Measurements from ENCODE around the gene RARRES2. TPM values are rescaled to one million over a fixed set of nuclear protein-coding genes. Genes with fewer than 3 reads are reported as not detected.
A peak's percentile ranks its signal among the peaks of the same experiment; 100 is the strongest.

The RARRES2 gene
- total RNA-seq, 1 donor from 2014 or later: not detected

DNA sequence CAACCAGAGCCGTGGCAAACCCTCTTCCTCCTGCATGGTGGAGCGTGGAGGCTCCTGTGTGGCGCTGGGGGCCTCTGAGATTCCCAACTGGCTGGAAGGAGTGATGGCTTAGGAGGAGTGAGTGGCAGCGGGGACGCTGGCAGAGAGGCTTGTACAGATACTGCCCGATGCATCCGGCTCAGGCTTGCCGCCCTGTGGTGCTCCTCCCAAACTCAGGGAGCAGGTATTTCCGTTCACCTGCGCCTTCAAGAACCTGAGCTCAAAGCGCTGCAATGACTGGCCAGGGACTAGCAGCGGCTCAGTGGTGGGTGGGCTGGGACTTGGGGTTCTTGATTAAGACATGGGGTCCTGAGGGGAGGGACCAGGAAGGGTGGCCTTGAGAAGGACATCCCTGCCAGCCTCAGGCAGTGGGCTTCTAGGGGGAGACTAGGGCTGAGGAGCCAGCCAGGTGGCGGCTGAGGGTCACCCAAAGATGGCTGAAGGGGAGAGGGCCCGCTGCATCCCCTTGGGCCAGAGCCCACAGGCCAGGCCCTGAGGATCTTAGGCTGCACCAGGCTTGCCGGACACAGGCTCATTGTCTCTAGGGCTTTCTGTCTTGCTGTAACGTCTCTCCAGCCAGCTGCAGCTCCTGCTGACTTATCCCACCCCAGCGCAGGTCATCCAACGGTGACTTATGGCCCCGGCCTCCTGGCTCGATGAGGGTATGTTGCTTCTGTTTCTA lies 40.9 kb upstream of the RARRES2 start:
- ATAC-seq (ENCODE audit: low read depth) (no peak), DNase-seq (peak; percentile 10)
- H3K27ac Mint-ChIP-seq: peak overlapping the region; percentile 59
- no peaks in the 10 kb centered on the region for H3K27me3 Mint-ChIP-seq
- no peak overlapping the region for H3K4me3 Mint-ChIP-seq
- TF ChIP-seq, protein P1, sequence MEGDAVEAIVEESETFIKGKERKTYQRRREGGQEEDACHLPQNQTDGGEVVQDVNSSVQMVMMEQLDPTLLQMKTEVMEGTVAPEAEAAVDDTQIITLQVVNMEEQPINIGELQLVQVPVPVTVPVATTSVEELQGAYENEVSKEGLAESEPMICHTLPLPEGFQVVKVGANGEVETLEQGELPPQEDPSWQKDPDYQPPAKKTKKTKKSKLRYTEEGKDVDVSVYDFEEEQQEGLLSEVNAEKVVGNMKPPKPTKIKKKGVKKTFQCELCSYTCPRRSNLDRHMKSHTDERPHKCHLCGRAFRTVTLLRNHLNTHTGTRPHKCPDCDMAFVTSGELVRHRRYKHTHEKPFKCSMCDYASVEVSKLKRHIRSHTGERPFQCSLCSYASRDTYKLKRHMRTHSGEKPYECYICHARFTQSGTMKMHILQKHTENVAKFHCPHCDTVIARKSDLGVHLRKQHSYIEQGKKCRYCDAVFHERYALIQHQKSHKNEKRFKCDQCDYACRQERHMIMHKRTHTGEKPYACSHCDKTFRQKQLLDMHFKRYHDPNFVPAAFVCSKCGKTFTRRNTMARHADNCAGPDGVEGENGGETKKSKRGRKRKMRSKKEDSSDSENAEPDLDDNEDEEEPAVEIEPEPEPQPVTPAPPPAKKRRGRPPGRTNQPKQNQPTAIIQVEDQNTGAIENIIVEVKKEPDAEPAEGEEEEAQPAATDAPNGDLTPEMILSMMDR (IDR thresholded peaks at IDR 0.05): no peak
- intact Hi-C loops (cut with micrococcal nuclease): no loop called here
- H3K36me3 Mint-ChIP-seq (ENCODE audit: low read depth): no peaks in the 10 kb centered on the region
- ChIA-PET CTCF (no interaction called here), POLR2A (interaction anchor here (3.5 kb wide), 1 partner anchor 24 kb away, joined by 16 read pairs; a partner anchor contains a TSS)
- no peaks in the 10 kb centered on the region for H3K9me3 Mint-ChIP-seq
- H3K4me1 Mint-ChIP-seq: peaks cover 47% of the 10 kb centered on the region

DNA sequence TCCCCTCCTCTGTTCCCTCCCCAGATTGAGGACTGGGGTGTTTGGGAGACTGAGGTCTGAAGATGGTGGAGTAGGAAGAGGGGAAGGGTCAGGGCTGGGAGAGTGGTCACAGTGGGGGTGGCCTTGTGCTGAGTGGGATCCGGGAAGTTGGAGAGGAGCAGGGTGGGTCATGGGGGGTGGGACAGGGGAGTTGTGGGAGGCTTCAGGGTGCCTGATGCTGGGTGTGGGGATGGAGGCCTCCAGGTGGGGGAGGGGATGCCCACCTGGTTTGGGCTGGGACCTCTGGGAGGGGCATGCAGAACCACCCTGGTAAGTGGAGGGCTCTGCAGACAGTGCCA lies 40.3 kb upstream of the RARRES2 start:
- ChIA-PET POLR2A (interaction anchor here (3.5 kb wide), 1 partner anchor 25 kb away, joined by 16 read pairs; a partner anchor contains a TSS), CTCF (no interaction called here)
- no peaks in the 10 kb centered on the region for H3K36me3 Mint-ChIP-seq (ENCODE audit: low read depth)
- no peaks in the 10 kb centered on the region for H3K27me3 Mint-ChIP-seq
- no peak overlapping the region for H3K27ac Mint-ChIP-seq
- peaks cover 53% of the 10 kb centered on the region for H3K4me1 Mint-ChIP-seq
- DNase-seq: no peak
- no peak overlapping the region for H3K4me3 Mint-ChIP-seq
- no peak for ATAC-seq (ENCODE audit: low read depth)
- TF ChIP-seq, protein P1 (IDR thresholded peaks at IDR 0.05): no peak
- no peaks in the 10 kb centered on the region for H3K9me3 Mint-ChIP-seq
- intact Hi-C loops (cut with micrococcal nuclease): no loop called here

DNA sequence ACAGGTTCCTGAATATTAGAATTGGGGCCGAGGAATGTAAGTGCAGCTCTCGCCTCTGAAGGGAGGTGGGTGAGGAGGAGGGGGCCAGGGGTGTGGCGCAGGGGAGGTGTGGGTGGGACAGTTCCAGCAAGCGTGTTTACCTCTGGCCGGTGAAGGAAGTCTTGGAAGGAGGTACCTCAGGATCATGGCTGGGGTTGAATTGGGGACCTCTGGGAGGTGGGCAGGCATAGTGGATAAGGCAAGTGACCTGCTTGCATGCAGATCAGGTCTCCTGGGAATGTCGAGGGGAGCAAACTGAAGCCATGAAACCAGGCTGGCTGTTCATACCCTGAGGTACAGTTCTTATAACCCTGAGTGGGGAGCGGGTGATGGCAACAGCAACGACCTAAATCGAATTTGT lies 39.7 kb upstream of the RARRES2 start:
- POLR2A ChIA-PET: interaction anchor here (0.9 to 4.8 kb wide), 5 partner anchors 14 to 39 kb away, joined by 3 to 261 read pairs (median 5); partner anchors contain the start of gene REPIN1
- Mint-ChIP-seq H3K4me3 (peak overlapping the region; percentile 90), H3K27ac (peak overlapping the region; percentile 88), H3K9me3 (no peaks in the 10 kb centered on the region), H3K4me1 (peaks cover 59% of the 10 kb centered on the region), H3K27me3 (no peaks in the 10 kb centered on the region), H3K36me3 (ENCODE audit: low read depth) (no peaks in the 10 kb centered on the region)
- intact Hi-C loops (cut with micrococcal nuclease): no loop called here
- ATAC-seq (ENCODE audit: low read depth) (no peak), DNase-seq (no peak)
- CTCF ChIA-PET: no interaction called here
- TF ChIP-seq, protein P1 (IDR thresholded peaks at IDR 0.05): no peak

DNA sequence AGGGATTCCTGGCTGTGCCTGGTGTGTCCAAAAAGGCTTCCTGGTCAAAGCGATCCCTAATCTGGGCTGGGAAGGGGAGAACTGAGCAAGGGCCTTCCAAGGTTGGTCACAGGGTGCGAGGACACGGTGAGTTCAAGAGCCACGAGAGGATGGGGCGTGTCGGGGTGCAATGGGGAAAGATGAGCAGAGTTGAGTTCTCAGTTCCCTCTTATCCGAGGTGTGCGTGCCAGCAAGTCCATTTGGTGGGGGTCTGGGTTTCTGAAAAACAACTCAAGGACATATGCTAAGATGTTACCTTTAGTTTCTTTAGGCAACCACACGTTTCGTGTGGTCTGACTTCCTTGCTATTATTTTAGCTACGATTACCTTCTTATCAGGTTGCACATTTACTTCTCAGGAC lies 39.0 kb upstream of the RARRES2 start:
- ChIA-PET POLR2A (interaction anchor here (0.5 to 4.8 kb wide), 8 partner anchors 13 to 61 kb away, joined by 3 to 261 read pairs (median 3); partner anchors contain the start of genes ACTR3C, LRRC61 and REPIN1), CTCF (interaction anchor here (0.9 kb wide), 1 partner anchor 25 kb away, joined by 3 read pairs; a partner anchor contains a TSS)
- ATAC-seq (ENCODE audit: low read depth): no peak
- intact Hi-C loops (cut with micrococcal nuclease): no loop called here
- H3K27me3 Mint-ChIP-seq: no peaks in the 10 kb centered on the region
- peak; percentile 21 for DNase-seq
- peak overlapping the region; percentile 90 for H3K4me3 Mint-ChIP-seq
- H3K27ac Mint-ChIP-seq: peak overlapping the region; percentile 88
- H3K36me3 Mint-ChIP-seq (ENCODE audit: low read depth): peaks cover 4% of the 10 kb centered on the region
- TF ChIP-seq, protein P1 (IDR thresholded peaks at IDR 0.05): no peak
- no peaks in the 10 kb centered on the region for H3K9me3 Mint-ChIP-seq
- H3K4me1 Mint-ChIP-seq: peaks cover 66% of the 10 kb centered on the region

All from activated B cell treated with CpG ODN at 0.5 μM for 24 hours (primary cell).